Gastrocnemius medialis (tissue), 4 donors: ENCODE measurements around the gene ADGRE3. TPM values are rescaled to one million over a fixed set of nuclear protein-coding genes. Genes with fewer than 3 reads are reported as not detected.

ENCODE experiments used
- ATAC-seq, 2 donors: fragments of 150-250 bp; one replicate each; pipeline ENCODE4 v1.9.1; 2016
- DNase-seq, 2 donors: peaks; one replicate each; pipeline ENCODE4 v3.0.0-alpha.2; 2019
- H3K27ac ChIP-seq, 4 donors: fragments of 200-600 bp; sonication (generic); 1 replicate in 1 of 4; 2 replicates in 3 of 4; pipeline ENCODE4 v1.5.1; 2016 to 2018; ENCODE audit warnings: mild to moderate bottlenecking in 2 of 4, moderate library complexity in 1 of 4
- H3K27me3 ChIP-seq, 3 donors: fragments of 200-600 bp; sonication (generic) in 2 of 3; 1 replicate in 1 of 3; 2 replicates in 2 of 3; pipeline versions ENCODE4 v1.5.1 to v1.6.0; 2016 to 2019; ENCODE audit warnings: mild to moderate bottlenecking in 1 of 3, moderate library complexity in 1 of 3
- H3K36me3 ChIP-seq, 2 donors: fragments of 200-600 bp; sonication (generic) in 1 of 2; one replicate each; pipeline ENCODE4 v1.5.1; 2017 to 2018
- H3K4me1 ChIP-seq, 2 donors: fragments of 200-600 bp; sonication (generic) in 1 of 2; one replicate each; pipeline ENCODE4 v1.5.1; 2016 to 2017; ENCODE audit warnings: mild to moderate bottlenecking in 2 of 2
- H3K4me3 ChIP-seq, 4 donors: fragments of 200-600 bp; sonication (generic) in 3 of 4; 1 replicate in 1 of 4; 2 replicates in 3 of 4; pipeline ENCODE4 v1.5.1; 2016 to 2019; ENCODE audit warnings: mild to moderate bottlenecking in 2 of 4
- H3K9me3 ChIP-seq, 3 donors: fragments of 200-600 bp; sonication (generic) in 2 of 3; 1 replicate in 1 of 3; 2 replicates in 2 of 3; pipeline ENCODE4 v1.5.1; 2016 to 2019
- CTCF ChIP-seq, 5 experiments: fragments of 450-650 bp in 3 of 5; fragments of 200-600 bp in 2 of 5; sonication (generic) in 2 of 5; IDR thresholded peaks in 4 of 5; conservative IDR thresholded peaks in 1 of 5; 1 replicate in 4 of 5; 2 replicates in 1 of 5; pipeline ENCODE4 v1.5.1; 2016 to 2019; ENCODE audit warnings: antibody characterized with exemption in 5 of 5, mild to moderate bottlenecking in 3 of 5, moderate library complexity in 3 of 5
- POLR2A ChIP-seq, 2 donors: fragments of 450-650 bp; IDR thresholded peaks; one replicate each; pipeline ENCODE4 v1.6.1; 2017; ENCODE audit warnings: antibody characterized with exemption in 2 of 2, mild to moderate bottlenecking in 2 of 2, moderate library complexity in 2 of 2
- in situ Hi-C, 4 donors: fragments of 200-750 bp; cut with MboI; loops; one replicate each; pipeline versions ENCODE4 v1.15.0 to v1.8.0; 2017; ENCODE audit warnings: low sequenced_read_pairs in 4 of 4
- intact Hi-C: fragments of 100-400 bp; cut with DNase I; formaldehyde crosslinking; loops from one replicate; pipeline ENCODE4 v1.15.1; 2023; ENCODE audit warnings: low total_unique reads
- total RNA-seq, 4 donors: library from RNA; depleted of rRNA; stranded (reverse); fragments of >200 nt; gene quantifications; one replicate each; pipeline versions ENCODE4 v1.1.0 to v1.2.3, GENCODE V29; 2016

The ADGRE3 gene
- total RNA-seq, 4 donors from 2014 or later, result not detected

DNA sequence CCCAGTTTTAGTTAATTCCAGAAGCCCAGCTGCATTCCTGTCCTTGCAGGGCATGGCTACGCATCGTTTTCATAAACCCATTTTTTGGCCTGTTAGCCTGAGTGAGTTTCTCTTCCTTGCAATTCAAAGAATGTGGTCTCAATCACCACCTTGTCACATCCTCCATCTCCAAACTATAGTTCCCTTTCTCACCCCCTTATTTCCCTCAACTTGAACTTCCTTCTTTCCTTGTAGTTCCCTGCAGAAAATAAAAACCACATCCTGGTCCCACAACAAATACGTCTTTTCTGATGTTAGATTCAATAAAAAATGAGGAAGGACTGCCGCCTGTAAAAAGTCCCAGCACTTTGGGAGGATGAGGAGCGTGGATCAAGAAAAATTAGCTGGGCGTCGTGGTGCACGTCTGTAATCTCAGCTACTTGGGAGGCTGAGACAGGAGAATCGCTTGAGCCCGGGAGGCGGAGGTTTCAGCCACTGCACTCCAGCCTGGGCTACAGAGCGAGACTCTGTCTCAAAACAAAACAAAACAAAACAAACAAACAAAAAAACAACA lies 13.2 kb downstream of the ADGRE3 start:
- in situ Hi-C loops, result no loop called here

DNA sequence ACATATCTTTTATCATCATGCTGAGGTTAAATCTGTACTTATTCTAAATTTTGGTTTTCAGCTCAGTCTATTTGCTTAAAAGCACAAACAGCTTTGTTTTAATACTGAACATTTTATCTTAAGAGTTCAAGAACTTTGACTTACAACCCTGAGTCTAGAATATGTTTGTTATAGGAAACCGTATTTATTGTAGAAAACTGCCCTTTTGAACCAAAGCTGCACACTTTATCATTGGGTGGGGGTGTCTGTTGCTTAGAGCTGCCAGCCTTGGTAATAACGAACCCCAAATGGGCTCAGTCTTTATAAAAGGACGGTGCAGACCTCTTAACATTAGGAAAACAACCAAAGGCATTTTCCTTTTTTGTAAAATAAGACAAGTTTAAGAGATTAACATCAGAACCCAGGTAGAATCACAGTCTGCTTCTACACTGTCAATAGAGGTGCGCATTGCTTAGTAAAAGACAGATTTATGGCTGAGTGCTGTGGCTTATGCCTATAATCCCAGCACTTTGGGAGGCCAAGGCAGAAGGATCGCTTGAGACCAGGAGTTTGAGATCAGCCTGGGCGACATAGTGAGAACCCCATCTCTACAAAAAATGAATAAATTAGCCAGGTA lies 14.7 kb downstream of the ADGRE3 start:
- H3K4me1 ChIP-seq, result no peaks in the 10 kb centered on the region
- no peaks in the 10 kb centered on the region for H3K36me3 ChIP-seq
- in situ Hi-C loops (no loop called here), intact Hi-C loops (no loop called here)
- no peak overlapping the region for H3K4me3 ChIP-seq
- no peaks in the 10 kb centered on the region for H3K27me3 ChIP-seq
- no peak overlapping the region for H3K27ac ChIP-seq
- ATAC-seq (no peak), DNase-seq (no peak)
- TF ChIP-seq CTCF (IDR thresholded peaks at IDR 0.05 in 4 of 5, conservative IDR thresholded peaks at IDR 0.05 in 1 of 5) (no peak), POLR2A (IDR thresholded peaks at IDR 0.05) (no peak)
- H3K9me3 ChIP-seq, result no peaks in the 10 kb centered on the region

More for the DNA sequence above, 13.2 kb downstream of the ADGRE3 start:
- no peak for ATAC-seq
- Histone ChIP-seq H3K4me3 (no peak overlapping the region), H3K36me3 (no peaks in the 10 kb centered on the region), H3K27me3 (no peaks in the 10 kb centered on the region), H3K4me1 (no peaks in the 10 kb centered on the region), H3K27ac (no peak overlapping the region), H3K9me3 (no peaks in the 10 kb centered on the region)
- TF ChIP-seq CTCF (IDR thresholded peaks at IDR 0.05 in 4 of 5, conservative IDR thresholded peaks at IDR 0.05 in 1 of 5), result no peak
- intact Hi-C loops, result no loop called here
- DNase-seq, result no peak

DNA sequence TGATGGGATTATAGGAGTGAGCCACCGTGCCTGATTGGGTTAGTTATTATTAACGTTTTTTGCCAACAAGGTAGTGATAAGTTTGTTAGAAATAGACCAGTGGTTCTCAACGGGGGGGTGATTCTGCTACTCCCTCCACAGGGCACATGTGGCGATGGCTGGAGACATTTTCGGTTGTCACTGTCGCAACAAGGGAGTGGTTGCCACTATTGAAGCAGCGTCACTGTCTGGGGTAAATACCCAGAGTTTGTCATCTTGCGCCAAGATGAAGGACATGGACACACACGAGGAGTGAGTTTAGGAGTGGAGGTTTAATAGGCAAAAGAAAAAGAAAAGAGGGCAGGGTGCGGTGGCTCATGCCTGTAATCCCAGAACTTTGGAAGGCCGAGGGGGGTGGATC lies 18.9 kb downstream of the ADGRE3 start:
- Histone ChIP-seq H3K27me3 (no peaks in the 10 kb centered on the region), H3K4me1 (no peaks in the 10 kb centered on the region), H3K4me3 (no peak overlapping the region), H3K27ac (no peak overlapping the region), H3K9me3 (no peaks in the 10 kb centered on the region), H3K36me3 (no peaks in the 10 kb centered on the region)
- in situ Hi-C loops, result no loop called here
- DNase-seq, result no peak
- intact Hi-C loops, result no loop called here
- no peak for TF ChIP-seq CTCF (IDR thresholded peaks at IDR 0.05 in 4 of 5, conservative IDR thresholded peaks at IDR 0.05 in 1 of 5)
- no peak for TF ChIP-seq POLR2A (IDR thresholded peaks at IDR 0.05)
- ATAC-seq, result no peak

- H3K36me3 ChIP-seq, result no peaks in the 10 kb centered on the region
- no peak for TF ChIP-seq CTCF (IDR thresholded peaks at IDR 0.05 in 4 of 5, conservative IDR thresholded peaks at IDR 0.05 in 1 of 5)
- TF ChIP-seq POLR2A (IDR thresholded peaks at IDR 0.05), result no peak
- H3K4me3 ChIP-seq, result no peak overlapping the region
- no peaks in the 10 kb centered on the region for H3K4me1 ChIP-seq
- H3K27me3 ChIP-seq, result no peaks in the 10 kb centered on the region
- DNase-seq (no peak), ATAC-seq (no peak)
- intact Hi-C loops, result no loop called here
- H3K9me3 ChIP-seq, result no peaks in the 10 kb centered on the region
- in situ Hi-C loops, result no loop called here
- no peak overlapping the region for H3K27ac ChIP-seq
Measured at GRCh38 chr19:14654786-14655560, 19.7 kb downstream of the ADGRE3 start.
